ENCODE results near the gene TPSAB1. TPM values are rescaled to one million over a fixed set of nuclear protein-coding genes. Genes with fewer than 3 reads are reported as not detected.

Gene TPSAB1
- total RNA-seq, 3 donors from 2014 or later = 7.8 to 51.7 (median 46.2) TPM

DNA sequence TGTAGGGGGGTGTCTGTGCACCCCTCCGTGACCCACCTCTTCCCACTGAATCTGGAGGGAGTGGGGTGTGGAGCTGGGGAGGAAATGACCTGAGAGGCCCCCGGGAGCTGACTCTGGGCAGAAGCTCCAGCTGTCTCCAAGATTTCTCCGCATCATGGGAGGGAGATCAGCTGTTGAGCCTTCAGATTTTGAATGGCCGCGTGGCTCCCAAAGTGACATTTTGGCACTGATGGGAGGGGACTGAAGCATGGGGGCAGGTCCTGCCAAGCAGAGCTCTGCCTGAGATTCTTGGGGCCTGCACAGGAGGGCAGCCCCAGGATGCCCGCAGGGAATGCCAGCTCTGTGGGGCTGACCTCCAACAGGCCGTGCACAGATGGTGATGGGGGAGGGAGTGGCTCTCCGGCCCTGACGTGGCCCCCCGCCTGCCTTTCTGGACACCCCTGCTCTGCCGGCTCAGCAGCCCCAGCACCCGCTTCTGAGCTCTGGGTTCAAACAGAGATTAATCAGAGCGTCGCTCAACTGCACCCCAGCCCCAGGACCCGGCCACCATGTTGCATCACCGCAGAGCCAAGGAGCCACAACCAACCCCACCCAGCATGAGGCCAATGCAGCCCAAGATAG is 43.6 kb downstream of the TPSAB1 start:
- ATAC-seq (no peak), DNase-seq (peak in 1 of 3 donors; percentile 25)
- intact Hi-C loops (cut with DNase I, micrococcal nuclease) = no loop called here
- Histone ChIP-seq H3K36me3 (ENCODE audit: low read depth) (no peaks in the 10 kb centered on the region), H3K9me3 (no peaks in the 10 kb centered on the region), H3K4me3 (no peak overlapping the region), H3K4me1 (ENCODE audit: low read depth) (no peaks in the 10 kb centered on the region)
- no peak for TF ChIP-seq CTCF (IDR thresholded peaks at IDR 0.05)

DNA sequence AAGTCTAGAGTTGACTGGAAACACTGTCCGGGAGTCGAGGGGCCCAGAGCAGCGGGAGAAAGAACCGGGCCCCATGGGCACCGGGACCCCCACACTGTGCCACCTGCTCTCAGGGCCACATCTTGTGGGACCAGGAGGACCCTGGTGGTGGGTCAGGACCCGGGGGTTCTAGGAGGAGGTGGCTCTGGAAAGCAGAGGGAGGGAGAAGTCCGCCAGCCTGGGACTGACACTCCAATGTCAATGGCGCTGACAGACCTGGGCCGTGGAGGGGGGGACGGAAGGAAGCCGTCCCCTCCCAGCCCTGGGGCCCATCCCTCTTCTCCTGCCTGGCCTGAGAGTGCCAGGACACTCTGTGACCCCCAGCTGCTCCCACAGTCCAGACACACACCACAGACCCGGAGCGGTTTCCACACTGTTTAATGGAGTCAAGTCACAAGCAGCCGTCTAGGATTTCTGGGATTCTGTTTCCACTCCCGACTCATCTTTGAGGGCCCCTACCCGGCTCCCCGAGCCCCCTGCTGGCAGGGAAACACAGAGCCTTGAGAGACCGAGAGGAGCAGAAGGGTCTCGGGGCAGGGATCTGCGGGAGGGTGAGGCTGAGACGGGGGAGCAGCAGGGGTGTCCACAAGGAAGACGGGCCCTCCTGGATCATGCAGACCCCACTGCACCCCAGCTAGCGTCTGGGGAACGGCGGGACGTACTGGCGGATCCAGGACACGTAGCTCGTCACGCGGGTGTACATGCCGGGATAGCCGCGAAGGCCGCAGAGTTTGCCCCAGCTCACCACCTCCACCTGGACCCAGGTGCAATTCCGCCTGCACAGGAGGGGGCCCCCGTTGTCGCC is 45.4 kb downstream of the TPSAB1 start:
- Histone ChIP-seq H3K4me3 (no peak overlapping the region), H3K4me1 (ENCODE audit: low read depth) (no peaks in the 10 kb centered on the region), H3K9me3 (no peaks in the 10 kb centered on the region), H3K36me3 (ENCODE audit: low read depth) (no peaks in the 10 kb centered on the region)
- ATAC-seq = no peak
- intact Hi-C loops (cut with DNase I, micrococcal nuclease) = no loop called here
- DNase-seq = no peak
- TF ChIP-seq CTCF (IDR thresholded peaks at IDR 0.05) = no peak

- intact Hi-C loops (cut with DNase I, micrococcal nuclease) = no loop called here
- TF ChIP-seq CTCF (IDR thresholded peaks at IDR 0.05) = no peak
- Histone ChIP-seq H3K9me3 (no peaks in the 10 kb centered on the region), H3K36me3 (ENCODE audit: low read depth) (no peaks in the 10 kb centered on the region), H3K4me1 (ENCODE audit: low read depth) (no peaks in the 10 kb centered on the region), H3K4me3 (no peak overlapping the region)
- ATAC-seq = no peak
- DNase-seq = no peak
Measured at GRCh38 chr16:1286513-1287094, 46.1 kb downstream of the TPSAB1 start.

DNA sequence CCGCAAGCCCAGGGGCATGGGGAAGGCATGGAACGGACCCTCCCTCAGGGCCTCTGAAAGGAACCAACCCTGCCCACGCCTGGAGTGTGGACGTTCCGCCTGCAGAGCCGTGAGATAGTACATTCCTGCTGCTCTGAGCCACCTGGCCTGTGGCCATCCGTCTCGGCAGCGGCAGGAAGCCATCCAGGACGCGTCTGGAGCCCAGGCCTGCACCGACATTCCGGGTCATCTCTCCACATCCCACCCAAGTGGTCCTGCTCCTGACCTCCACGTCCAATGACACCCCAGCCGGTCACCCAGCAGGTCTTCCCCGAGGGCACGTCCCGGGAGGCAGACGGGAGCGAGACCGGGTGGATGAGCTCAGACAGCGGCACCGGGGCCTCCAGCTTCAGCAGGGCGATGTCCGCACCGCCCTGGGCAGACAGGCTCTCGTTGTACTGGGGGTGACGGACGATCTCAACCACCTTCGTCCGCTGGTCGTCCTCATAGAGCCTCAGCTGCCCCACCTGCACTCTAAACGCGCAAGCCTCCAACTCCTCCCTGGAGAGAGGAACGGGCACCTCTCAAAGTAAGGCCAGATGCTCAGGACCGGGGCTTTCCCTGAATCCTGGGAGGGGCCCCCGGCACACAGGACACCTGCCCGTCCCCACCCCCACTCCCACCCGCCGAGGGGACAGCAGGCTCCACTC is 47.6 kb downstream of the TPSAB1 start:
- no peak overlapping the region for H3K4me3 ChIP-seq
- H3K36me3 ChIP-seq (ENCODE audit: low read depth) = no peaks in the 10 kb centered on the region
- H3K4me1 ChIP-seq (ENCODE audit: low read depth) = no peaks in the 10 kb centered on the region
- ATAC-seq (no peak), DNase-seq (no peak)
- H3K9me3 ChIP-seq = no peaks in the 10 kb centered on the region
- no peak for TF ChIP-seq CTCF (IDR thresholded peaks at IDR 0.05)
- intact Hi-C loops (cut with DNase I, micrococcal nuclease) = no loop called here

DNA sequence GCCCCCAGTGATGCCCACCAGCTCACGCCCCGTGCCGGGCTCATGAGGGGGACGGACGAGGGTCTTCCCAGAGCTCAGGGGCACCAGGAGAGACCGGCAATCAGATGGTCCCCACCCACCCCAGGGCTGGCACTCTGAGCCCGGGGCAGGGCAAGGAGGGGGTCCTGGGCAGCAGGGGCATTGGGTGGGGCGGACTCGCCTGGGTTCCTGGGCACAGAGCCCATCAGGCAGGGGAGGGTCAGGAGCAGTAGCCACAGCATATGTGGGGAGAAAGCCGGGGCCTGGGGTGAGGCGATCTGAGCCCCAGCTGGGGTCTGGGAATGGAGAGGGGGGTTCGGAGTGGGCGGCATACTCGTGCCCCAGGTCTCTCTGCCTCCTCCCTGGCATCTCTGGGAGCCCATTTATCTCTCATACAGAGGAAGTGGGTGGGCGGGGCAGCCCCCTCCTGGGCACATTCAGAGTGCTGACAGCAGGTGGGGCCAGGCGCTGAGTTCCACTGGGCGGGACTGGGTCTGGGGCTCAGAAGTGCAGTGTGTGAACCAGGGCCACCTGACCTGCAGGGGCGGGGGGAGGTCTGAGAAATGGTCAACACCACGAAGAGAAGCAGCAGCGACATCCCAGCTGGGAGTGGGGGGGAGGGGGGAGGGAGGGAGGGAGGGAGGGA is 48.4 kb downstream of the TPSAB1 start:
- no peak for TF ChIP-seq CTCF (IDR thresholded peaks at IDR 0.05)
- intact Hi-C loops (cut with DNase I, micrococcal nuclease) = no loop called here
- DNase-seq = peak in 1 of 3 donors; percentile 45
- ATAC-seq = no peak
- Histone ChIP-seq H3K36me3 (ENCODE audit: low read depth) (no peaks in the 10 kb centered on the region), H3K4me3 (no peak overlapping the region), H3K9me3 (no peaks in the 10 kb centered on the region), H3K4me1 (ENCODE audit: low read depth) (no peaks in the 10 kb centered on the region)
